Spinal cord (tissue), 10 donors: ENCODE measurements around the gene RNU6-8. TPM values are rescaled to one million over a fixed set of nuclear protein-coding genes. Genes with fewer than 3 reads are reported as not detected.

ENCODE experiments used
- DNase-seq, 6 donors: peaks; one replicate each; pipeline versions ENCODE4 v3.0.0 to v3.0.0-alpha.2; 2013 to 2015; ENCODE audit warnings: low spot score in 6 of 6, low read depth in 4 of 6
- H3K27ac ChIP-seq: one replicate; pipeline ENCODE4 v1.5.1; 2013; ENCODE audit warnings: low read depth, low read length, control low read depth
- H3K27me3 ChIP-seq: one replicate; pipeline ENCODE4 v1.6.1; 2013; ENCODE audit warnings: low read length; ENCODE audit not compliant: control insufficient read depth, insufficient read depth
- H3K36me3 ChIP-seq: one replicate; pipeline ENCODE4 v1.6.1; 2013; ENCODE audit warnings: low read length; ENCODE audit not compliant: control insufficient read depth, insufficient read depth
- H3K4me1 ChIP-seq: one replicate; pipeline ENCODE4 v1.6.1; 2013; ENCODE audit warnings: low read length; ENCODE audit not compliant: control insufficient read depth, insufficient read depth
- H3K4me3 ChIP-seq: one replicate; pipeline ENCODE4 v1.5.1; 2013; ENCODE audit warnings: low read depth, low read length, control low read depth
- H3K9me3 ChIP-seq: one replicate; pipeline ENCODE4 v1.6.1; 2013; ENCODE audit warnings: low read length; ENCODE audit not compliant: control insufficient read depth, insufficient read depth
- WGBS: methylation state at CpG from one replicate; pipeline ENCODE4 v1.1.5; 2013; ENCODE audit warnings: missing lambda C conversion rate; ENCODE audit not compliant: insufficient coverage; 5-methylcytosine and 5-hydroxymethylcytosine counted together
- polyA plus RNA-seq, 2 donors: library from polyadenylated mRNA; unstranded; fragments of 120-200 nt; gene quantifications; one replicate each; pipeline ENCODE4 v1.2.1, GENCODE V29; 2013; ENCODE audit not compliant: insufficient read length in 2 of 2
- total RNA-seq, 2 donors: library from RNA; depleted of rRNA in 1 of 2; stranded (reverse); fragments of 120-200 nt in 1 of 2; fragments of >200 nt in 1 of 2; gene quantifications; one replicate each; pipeline versions ENCODE4 v1.2.3 to v1.2.4, GENCODE V29; 2013 to 2014
- donor health status: healthy.

RNU6-8 gene
- total and polyA plus RNA-seq, 4 donors, result not detected

DNA sequence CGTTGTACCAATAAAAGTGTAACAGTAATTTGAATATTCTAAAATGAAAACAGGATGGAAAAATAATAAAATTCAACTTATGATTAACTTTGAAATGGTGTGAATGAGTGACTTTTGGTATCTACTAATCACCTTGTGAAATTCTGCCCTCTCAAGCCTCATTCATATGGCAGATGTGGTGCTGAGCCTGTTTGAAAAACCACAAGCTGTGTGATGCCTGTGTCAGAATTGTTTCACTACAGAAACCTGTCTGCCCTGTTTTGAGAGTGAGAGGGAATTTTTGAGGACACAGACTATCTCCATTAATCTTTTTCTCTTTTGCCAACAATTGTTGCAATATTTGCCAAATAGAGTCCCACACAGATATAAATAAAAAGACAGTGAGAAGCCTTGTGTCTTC, 5.2 kb downstream of the RNU6-8 start:
- Histone ChIP-seq H3K27ac (no peak overlapping the region), H3K27me3 (no peaks in the 10 kb centered on the region), H3K36me3 (no peaks in the 10 kb centered on the region), H3K4me1 (peaks cover 13% of the 10 kb centered on the region), H3K4me3 (no peak overlapping the region), H3K9me3 (no peaks in the 10 kb centered on the region)
- DNase-seq, result no peak
- WGBS, result no CpG with 5 or more reads among the region's 1 CpG

DNA sequence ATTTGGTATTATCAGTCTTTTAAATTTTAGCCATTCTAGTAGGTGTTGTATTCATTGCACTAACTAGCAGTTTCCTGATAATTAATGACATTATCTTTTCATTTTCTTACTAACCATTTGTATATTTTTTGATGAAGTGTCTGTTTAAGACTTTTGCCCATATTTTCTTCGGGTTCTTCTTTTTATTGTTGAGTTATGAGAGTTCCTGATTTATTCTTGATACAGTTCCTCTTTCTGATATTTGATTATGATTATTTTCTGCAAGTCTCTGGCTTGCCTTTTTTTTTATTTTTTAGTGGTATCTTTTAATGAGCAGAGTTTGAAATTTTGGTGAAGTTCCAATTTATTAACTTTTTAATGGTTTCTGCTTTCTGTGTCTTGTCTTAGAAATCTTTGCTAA, 7.4 kb downstream of the RNU6-8 start:
- WGBS, result no CpG with 5 or more reads among the region's 1 CpG
- Histone ChIP-seq H3K27ac (no peak overlapping the region), H3K4me1 (no peaks in the 10 kb centered on the region), H3K9me3 (no peaks in the 10 kb centered on the region), H3K36me3 (no peaks in the 10 kb centered on the region), H3K4me3 (no peak overlapping the region), H3K27me3 (no peaks in the 10 kb centered on the region)
- no peak for DNase-seq

DNA sequence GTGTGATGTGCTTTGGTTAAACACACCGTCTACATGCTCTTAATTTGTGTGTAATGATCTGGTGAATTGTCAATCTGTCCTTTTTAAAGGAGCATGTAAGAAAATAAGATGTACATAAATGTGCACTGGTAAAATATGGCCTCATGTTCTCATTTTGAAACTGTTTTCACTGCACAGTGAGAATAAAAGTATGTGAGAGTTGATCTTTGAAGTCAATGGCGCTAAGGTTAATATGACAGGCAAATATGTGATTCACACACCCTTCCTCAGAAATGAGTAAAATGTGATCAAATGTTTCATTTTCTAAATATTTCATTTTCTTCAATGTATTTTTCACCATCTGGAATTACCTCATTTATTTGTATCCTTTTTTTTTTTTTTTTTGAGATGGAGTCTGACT, 9.5 kb downstream of the RNU6-8 start:
- H3K27ac ChIP-seq, result no peak overlapping the region
- no peak overlapping the region for H3K4me3 ChIP-seq
- no peaks in the 10 kb centered on the region for H3K27me3 ChIP-seq
- no peaks in the 10 kb centered on the region for H3K4me1 ChIP-seq
- WGBS, result 100% methylated on average over 1 of the region's 2 CpGs
- H3K9me3 ChIP-seq, result no peaks in the 10 kb centered on the region
- no peaks in the 10 kb centered on the region for H3K36me3 ChIP-seq
- DNase-seq, result no peak

DNA sequence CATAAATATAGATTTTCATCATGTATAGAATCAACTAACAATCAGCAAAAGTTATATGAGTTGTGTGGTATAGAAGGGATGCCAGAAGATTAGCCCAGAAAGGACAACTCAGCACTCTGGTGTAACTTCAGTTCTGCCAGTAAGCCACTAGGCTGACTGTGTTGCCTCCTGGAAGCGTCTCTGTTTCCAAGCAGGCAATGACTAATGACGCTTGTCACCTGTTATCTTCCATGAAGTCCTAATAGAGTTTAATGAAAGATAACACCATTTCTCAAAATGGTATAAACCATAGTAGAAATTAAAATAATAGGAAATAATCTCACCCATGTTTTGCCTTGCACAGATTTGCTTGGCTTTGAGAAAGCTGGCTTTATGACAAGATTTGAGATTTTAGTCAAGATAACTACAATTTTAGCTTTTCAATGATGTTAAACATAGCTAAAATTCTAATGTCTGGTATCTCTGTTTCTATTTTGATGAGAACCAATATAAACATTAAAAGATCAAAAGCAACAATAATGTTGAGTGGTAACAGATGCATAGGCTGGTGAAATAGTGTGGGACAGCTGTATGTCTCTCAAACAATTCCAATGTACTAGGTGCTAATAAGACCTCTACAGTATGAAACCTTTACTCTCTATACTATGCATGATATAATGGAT, 10.2 kb downstream of the RNU6-8 start:
- no peak overlapping the region for H3K4me3 ChIP-seq
- no peaks in the 10 kb centered on the region for H3K9me3 ChIP-seq
- no peak overlapping the region for H3K27ac ChIP-seq
- WGBS, result no CpG with 5 or more reads among the region's 2 CpGs
- no peaks in the 10 kb centered on the region for H3K27me3 ChIP-seq
- DNase-seq, result no peak
- no peaks in the 10 kb centered on the region for H3K36me3 ChIP-seq
- H3K4me1 ChIP-seq, result no peaks in the 10 kb centered on the region

DNA sequence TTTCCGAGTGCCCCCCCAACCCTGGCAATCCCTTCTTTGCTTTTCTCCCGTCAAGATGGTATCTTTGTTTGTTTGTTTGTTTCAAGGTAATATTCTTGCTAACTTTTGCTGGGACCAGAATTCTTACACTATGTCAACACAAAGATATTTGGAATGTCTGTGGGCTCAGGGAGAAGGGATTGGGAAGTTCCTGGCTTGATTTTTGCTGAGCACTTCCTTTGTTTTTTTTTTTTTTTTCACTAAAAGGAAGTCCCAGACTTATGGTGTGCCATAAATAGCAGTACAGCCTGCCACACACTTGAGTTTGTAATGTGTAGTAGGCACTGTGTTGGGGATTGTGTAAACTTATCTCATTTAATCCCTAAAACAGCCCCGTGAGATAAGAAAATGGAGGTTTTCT, 12.4 kb downstream of the RNU6-8 start:
- Histone ChIP-seq H3K4me3 (no peak overlapping the region), H3K4me1 (no peaks in the 10 kb centered on the region), H3K27ac (no peak overlapping the region), H3K27me3 (no peaks in the 10 kb centered on the region), H3K36me3 (no peaks in the 10 kb centered on the region), H3K9me3 (no peaks in the 10 kb centered on the region)
- no CpG with 5 or more reads among the region's 3 CpGs for WGBS
- DNase-seq, result no peak

DNA sequence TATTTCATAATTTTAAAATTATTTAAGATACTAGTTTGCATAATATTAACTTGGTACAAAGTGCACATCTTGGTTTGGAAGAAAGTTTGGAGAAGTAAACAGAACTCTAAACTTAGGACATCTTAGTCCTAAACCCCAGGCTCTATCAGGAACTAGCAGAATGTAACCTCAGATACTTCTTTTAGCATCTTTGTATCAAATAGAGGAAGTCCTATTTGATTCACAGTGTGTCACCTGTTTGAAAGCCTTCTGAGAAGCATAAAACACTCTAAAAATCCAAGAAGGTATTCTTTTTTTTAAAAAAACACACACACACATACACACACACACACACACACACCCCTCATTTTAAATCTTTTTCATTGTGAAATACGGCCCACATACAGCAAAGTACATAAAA, 13.3 kb downstream of the RNU6-8 start:
- 100% methylated on average over 1 of the region's 1 CpG for WGBS
- Histone ChIP-seq H3K27ac (no peak overlapping the region), H3K4me3 (no peak overlapping the region), H3K36me3 (no peaks in the 10 kb centered on the region), H3K4me1 (no peaks in the 10 kb centered on the region), H3K27me3 (no peaks in the 10 kb centered on the region), H3K9me3 (no peaks in the 10 kb centered on the region)
- DNase-seq, result no peak

DNA sequence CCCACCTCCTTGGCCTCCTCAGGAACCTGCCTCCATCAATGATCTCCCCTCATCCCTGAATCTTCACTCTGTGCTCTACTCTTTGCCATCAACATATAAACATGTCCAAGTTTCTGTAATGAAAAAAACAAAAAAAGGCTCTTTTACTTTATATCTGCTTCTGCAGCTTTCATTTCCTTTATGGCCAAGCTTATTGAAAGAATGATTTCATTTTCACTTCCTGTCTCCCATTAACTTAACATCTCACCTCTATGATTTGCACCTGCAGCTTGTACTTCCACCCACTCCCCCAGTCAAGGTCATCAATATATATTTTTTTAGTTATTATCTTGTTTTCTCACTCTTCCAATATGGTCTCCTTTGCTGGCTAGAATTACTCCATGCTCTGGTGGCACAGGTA, 16.8 kb downstream of the RNU6-8 start:
- Histone ChIP-seq H3K36me3 (no peaks in the 10 kb centered on the region), H3K27ac (no peak overlapping the region), H3K27me3 (no peaks in the 10 kb centered on the region), H3K4me3 (no peak overlapping the region), H3K4me1 (no peaks in the 10 kb centered on the region), H3K9me3 (no peaks in the 10 kb centered on the region)
- no peak for DNase-seq

DNA sequence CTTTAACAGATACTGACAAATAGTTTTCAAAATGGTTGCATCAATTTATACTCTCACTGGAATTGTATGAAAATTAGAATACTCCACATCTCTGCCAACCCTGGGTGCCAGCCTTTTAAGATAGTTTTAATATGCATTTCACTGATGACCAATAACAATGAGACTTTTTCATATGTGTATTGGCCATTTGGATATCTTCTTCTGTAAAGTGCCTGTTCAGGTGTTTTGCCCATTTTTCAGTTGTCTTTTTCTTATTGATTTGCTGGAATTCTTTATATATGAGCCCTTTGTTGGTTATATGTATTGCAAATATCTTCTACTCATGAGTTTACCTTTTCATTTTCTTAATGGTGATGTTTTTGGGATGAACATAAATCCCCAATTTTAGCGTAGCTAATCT, 18.0 kb downstream of the RNU6-8 start:
- Histone ChIP-seq H3K36me3 (no peaks in the 10 kb centered on the region), H3K27ac (no peak overlapping the region), H3K27me3 (no peaks in the 10 kb centered on the region), H3K4me1 (no peaks in the 10 kb centered on the region), H3K9me3 (no peaks in the 10 kb centered on the region), H3K4me3 (no peak overlapping the region)
- DNase-seq, result no peak
- WGBS, result no CpG with 5 or more reads among the region's 1 CpG

DNA sequence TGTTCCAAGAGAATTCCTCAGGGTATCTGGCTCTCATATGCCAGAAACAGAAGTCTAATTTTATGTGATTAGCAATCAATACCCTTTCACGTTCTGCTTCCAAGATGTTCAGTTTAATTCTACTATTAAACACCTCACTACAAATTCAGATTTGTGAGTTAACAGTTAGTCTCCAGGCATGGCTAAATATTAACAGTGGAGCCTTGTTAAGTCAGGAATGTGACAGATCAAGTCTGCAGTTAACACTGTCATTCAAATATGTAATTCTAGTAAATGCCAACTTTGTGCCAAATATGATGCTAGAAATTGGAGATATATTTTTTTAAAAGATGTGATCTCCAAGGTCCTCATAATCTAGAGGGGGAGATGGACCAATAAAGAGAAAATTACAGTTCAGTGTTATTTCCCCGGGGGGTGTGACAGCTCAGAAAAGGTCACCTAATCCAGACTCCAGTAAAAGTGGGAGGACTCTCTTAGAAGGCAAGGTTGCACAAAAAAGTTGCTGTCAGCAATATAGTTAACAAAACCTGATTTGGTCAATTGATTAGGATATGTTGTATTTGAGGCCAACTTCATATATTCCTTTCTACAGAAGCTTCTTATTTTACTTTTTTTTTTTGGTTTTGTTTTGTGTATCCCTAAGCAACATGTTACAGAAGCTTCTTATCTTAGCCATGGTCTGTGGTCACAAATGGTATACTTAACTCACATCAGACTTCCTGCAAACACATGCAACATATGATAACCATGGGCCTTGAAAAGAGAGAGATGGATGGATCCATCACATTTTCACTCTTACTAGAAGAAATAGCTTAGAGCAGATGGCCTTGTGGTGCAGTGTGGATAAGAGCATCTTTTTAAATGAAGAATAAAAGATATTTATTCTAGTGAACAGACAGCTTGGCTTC, 19.7 kb downstream of the RNU6-8 start:
- Histone ChIP-seq H3K27me3 (no peaks in the 10 kb centered on the region), H3K27ac (no peak overlapping the region), H3K9me3 (no peaks in the 10 kb centered on the region), H3K4me3 (no peak overlapping the region), H3K36me3 (no peaks in the 10 kb centered on the region), H3K4me1 (no peaks in the 10 kb centered on the region)
- 100% methylated on average over 1 of the region's 2 CpGs for WGBS
- DNase-seq, result no peak

DNA sequence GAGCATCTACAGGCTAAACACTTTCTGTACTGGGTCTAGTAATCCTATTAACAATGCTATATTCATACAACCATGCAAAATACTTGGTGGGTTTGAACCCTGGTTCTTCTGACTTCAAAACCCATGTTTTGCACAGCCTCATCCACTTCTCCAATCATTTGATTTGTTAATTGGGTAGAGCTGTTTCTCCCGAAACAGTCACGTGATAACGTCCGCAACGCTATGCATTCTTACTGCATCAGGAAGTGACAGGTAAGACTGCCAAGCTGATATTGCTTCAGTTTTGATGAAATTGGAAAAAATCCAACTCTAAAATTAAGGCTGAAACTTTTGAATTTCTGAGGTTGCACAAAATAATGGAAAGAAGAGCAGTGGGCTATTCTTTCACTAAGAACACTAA, 31.6 kb downstream of the RNU6-8 start:
- Histone ChIP-seq H3K4me1 (no peaks in the 10 kb centered on the region), H3K27ac (no peak overlapping the region), H3K4me3 (no peak overlapping the region), H3K27me3 (no peaks in the 10 kb centered on the region), H3K9me3 (no peaks in the 10 kb centered on the region), H3K36me3 (no peaks in the 10 kb centered on the region)
- 100% methylated on average over 1 of the region's 5 CpGs for WGBS
- no peak for DNase-seq
